HG03469 (cell line): Measurements from ENCODE around the gene SHISA6.

Source experiments
- ATAC-seq: cut with Tn5 transposase; IDR thresholded peaks from one replicate; pipeline ENCODE4 v1.9.1; 2021; ENCODE audit warnings: mild to moderate bottlenecking, moderate library complexity, moderate number of reproducible peaks; ENCODE audit not compliant: unreplicated experiment

Gene SHISA6

DNA sequence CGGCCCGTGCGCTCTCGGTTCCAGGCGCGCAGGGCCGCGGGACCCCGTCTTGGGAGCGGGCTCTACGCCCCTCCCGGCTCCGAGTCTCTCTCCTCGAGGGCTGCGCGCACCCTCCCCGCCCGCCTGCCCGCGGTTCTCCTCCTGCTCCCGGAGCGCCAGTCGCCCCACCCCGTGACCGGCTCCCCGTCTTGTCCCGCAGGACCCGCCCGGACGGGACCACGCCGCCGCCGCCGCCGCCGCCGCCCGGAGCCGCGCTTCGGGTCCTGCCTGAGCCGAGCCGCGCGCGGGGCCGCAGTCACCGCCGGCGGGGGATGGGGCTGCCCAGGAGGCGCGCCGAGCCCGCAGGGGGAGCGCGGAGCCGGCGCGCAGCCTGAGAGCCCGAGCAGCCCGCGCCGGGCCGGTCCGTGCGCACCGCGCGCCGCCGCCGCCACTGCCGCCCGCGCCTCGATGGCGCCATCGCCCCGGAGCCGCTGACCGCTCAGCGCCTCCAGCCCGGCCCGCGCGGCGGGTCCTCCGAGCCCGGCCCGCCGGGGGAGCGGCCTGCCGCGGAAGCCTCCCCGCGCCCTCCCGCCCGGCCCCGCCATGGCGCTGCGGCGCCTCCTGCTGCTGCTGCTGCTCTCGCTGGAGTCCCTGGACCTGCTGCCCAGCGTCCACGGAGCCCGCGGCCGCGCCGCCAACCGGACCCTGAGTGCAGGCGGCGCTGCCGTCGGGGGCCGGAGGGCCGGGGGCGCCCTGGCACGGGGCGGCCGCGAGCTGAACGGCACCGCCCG is at the start of gene SHISA6:
SHISA6 (plus strand) TSS at position 373 of the 770 bp plus-strand sequence.
- ATAC-seq, result no peak

DNA sequence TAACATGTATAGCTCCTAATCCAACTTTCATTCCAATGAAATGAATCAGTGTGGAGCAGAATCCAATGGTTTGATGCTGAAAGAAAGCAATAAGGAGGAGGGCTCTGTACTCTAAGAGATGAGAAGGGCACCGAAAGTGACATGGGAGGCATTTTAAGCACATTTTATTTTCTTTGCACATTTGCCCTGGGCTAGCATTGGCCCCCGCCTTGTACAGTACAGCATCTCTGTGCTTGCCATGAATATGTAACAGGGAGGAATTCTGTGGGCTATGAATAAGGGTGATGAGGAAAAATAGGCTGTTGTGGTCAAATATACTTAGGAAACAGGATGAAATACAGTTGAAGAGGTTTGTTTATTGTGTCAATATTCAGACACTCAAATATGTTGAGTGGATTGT is 45.2 kb upstream of the SHISA6 start:
- no peak for ATAC-seq

DNA sequence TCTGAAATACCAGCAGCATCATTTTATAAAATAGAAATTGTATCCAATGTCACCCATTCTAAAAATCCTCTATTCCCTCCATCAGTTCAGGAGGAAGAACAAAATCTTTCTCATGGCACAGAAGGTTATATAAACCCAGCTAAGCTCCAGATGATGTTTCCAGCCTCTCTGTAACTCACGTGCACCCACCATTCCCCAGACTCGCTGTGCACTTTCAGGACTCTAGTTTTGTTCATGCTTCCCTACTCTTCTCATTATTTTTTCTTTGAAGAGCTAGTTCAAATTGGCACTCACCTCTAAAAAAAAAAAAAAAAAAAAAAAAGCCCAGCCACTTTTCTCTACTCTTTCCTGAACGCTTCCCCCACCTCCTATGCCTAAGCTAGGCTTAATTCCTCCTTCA is 36.0 kb upstream of the SHISA6 start:
- ATAC-seq, result no peak

DNA sequence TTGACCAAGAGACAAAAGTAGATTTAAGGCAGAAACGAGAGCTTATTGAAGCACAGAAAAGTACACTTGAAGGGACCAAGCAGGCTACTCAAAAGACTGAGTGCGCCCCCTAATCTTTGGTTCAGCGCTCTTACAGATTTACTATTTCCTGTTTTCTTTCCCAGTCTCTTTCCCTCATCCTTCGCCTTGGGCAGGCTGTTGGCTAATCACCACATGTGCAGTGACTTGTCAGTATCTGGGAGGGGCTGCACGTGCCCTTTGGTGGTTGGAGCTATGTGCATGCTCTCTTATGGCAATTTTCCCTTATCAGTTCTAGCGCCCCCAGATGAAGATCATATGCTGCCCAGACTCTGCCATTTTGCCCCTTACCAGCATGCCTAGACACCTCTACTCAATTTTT is 35.4 kb upstream of the SHISA6 start:
- no peak for ATAC-seq

DNA sequence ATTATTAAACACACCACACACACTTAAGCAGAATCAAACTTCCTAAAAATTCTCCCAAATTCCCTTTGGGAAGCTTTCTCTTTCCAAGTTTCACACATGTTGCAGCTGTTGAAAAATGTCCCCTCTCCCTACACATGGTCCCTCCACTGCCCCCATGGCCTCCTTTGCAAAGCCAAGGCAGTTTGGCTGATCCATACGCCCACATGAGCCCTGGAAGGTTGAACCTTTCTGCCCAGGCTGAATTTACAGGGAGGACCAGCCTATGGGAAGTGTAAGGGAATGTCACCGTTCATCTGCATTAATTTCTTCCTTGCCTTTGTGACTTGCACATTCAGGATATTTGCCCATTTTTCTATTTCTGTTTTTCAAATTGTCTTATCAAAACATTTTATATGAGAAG is 31.1 kb upstream of the SHISA6 start:
- ATAC-seq, result no peak

DNA sequence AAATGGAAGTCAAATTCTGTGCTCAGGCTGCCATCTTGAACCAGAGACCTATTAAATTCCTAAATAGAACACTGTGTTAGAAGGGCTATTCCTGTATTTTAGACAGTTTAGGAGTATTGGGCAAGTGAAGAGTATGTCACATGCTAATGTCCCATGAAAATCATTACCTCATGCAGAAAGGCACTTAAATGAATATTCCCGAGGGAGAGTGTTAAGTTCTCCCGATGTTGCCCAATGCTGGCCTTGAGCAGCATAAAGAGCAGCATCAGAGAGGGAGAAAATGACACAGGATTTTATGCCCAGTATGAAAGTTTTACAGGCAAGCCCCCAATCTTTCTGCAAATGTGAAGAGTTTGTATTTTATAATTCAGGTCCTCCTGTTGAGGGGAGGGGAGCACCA is 28.2 kb upstream of the SHISA6 start:
- ATAC-seq, result no peak

DNA sequence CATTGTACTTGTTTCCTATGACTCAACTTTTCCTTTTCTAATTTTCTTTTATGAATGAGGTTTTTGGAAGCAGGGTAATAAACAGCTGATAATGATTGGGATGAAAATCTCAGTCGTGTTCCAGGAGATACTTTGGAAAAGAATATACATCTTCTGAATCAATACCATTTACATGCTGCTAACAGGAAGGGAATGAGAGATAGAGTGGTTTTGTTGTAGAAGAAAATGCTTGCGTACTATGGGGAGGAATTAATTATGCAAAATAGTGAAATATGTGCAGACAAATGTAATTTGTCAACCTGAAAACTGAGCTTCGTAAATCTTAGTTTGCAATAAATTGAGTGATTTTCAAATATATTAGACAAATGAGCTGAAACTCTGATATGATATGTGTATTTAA is 24.0 kb upstream of the SHISA6 start:
- ATAC-seq, result no peak

DNA sequence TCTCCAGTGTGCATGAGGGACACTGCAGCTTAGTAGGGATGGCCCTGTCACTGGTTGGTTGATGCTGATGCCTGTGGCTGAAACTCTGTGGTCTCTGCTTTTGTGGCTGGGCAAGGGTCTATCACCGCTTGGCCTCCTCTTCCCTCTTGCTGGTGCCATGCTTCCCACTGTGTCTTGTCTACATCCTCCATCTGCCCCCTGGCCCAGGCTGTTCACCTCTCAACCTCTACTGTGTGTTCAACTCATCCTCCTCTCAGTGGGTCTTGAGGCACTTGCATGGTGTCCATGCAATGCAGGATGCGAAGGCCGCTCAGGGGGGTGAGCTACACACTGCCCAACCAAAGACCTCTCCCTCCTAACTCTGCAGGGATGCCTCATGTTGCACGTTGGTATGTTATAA is 19.8 kb upstream of the SHISA6 start:
- ATAC-seq, result no peak

DNA sequence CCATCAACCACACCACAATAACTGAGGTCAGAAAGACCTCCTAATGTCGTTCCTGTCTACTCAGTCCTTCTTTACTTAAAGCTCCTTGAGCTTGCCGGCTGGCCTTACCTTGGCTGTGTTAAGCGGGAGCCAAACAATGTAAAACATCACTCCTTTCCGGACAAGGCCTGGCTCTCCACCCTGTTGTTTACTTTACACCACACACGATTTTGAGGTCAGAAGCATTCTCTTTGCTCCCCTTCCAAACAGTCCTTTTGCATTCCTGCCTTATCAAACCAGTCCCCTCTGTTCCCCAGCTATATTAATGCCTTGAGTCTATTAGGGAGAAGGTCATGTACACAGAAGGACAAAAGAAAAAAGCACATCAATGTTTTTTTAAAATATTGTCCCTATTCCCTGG is 19.3 kb upstream of the SHISA6 start:
- no peak for ATAC-seq

DNA sequence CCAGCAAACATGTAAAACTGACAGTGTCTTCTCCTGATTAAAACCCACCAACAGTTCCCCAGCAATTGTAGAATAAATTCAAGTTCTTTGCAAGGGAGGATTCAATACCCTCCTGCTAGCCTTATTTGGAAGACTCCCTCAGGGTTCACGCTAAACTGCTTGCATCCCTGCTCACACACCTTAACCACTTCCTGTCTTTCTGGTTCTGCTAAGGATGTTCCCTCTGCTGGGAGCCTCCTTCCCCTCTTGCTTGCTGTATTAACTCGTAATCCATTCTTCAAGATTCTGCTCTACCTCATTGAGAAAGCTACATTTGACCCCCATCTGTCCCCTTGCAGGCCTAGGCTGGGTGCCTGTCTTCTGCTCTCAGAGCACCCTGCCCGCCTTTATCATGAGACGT is 2.3 kb upstream of the SHISA6 start:
- no peak for ATAC-seq

DNA sequence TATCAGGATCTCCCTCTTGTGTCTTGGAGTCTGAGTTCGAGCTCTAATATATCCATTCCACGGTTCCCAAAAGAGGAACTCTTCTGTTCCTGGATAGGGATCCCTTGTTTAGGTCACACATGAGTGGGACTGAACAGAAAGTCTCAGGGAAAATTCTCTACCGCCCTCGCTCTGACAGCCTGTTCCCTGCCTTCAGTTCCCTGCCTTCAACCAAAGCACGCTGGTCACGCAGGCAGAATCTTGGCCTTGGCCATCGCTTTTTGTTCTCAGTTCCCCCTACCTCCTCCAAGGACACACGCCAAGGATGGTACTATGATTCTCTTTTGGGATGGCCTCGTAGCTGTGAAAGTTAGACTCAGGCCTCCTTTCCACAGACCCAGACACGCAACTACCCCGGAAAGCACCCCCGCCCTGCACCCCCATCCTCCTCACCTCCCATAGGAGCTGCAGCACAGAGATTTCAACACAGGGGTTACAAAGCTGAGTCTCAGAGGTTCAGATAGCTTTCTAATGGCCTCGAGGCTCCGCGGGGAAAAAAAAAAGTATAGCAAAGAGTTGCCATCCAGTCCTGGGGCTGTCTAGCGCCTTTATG is 1.5 kb upstream of the SHISA6 start:
- no peak for ATAC-seq

DNA sequence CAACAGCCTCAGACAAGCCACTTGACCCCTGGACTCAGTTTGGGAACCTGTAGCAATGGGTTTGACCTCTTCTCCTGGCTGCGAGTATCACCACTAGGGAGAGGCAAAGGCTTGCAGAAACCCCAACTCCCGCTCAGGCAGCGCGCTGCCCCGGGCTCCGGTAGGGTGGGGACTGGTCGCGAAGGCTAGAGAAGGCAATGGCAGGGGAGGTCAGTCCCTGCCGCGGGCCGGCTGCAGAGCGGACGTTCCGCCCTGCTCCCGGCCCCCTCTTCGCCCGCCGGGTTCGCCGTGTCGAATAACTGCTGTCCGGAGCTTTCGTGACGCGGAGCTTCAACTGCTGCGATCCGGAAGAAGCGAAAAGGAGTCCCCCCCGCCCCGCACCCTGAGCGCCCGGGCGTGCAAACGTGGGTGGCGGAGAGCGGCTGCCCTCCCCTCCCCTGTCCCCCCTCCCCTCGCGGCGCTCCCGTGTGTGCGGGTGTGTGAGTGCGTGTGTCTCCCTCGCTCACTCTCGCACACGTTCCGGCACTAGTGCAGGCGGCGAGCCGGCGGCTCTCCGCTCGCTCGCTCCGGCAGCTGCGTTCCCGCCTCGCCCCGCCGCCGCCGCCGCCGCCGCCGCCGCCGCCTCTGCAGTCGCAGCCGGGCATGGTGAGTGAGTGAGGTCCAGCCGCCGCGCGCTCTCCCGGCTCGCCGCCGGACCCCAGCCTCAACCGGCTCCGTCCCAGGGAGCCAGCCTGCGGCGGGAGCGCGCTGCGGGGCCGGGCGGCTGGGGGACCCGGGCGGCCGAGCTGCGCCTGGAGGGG is 772 bp upstream of the SHISA6 start:
- no peak for ATAC-seq

DNA sequence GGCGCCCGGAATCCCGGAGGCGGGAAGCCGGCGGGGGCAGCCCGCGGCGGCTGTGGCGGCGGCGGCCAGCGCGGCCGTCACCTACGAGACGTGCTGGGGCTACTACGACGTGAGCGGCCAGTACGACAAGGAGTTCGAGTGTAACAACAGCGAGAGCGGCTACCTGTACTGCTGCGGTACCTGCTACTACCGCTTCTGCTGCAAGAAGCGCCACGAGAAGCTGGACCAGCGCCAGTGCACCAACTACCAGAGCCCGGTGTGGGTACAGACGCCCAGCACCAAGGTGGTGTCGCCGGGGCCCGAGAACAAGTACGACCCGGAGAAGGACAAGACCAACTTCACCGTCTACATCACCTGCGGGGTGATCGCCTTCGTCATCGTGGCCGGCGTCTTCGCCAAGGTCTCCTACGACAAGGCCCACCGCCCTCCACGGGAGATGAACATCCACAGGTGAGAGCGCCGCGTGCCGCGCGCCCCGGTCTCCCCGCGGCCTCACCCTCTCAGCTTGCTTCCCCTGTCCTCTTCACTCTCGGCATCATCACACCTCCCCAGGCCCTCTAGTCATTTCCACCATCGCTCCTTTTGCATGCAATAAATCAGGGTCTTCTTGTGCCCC is 706 bp downstream of the SHISA6 start:
- ATAC-seq, result no peak

DNA sequence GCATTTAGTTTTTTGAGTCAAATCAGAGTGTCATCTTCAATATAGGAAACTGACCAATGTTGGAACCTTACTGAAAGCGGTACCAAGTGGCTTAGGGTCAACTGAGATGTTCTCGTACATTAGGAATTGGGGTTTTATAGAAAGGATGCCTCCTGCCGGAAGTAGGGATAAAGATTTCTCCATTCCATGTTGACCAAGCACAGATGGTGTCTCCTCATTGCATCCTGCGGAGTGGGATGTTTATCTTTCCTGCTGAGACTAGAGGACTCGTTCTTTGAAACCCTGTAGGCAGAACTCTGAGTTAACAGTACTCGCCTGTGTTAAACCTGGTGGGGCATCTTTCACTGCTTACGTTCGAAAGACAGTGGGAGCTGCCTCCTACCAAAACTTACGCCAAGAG is 1.4 kb downstream of the SHISA6 start:
- no peak for ATAC-seq

DNA sequence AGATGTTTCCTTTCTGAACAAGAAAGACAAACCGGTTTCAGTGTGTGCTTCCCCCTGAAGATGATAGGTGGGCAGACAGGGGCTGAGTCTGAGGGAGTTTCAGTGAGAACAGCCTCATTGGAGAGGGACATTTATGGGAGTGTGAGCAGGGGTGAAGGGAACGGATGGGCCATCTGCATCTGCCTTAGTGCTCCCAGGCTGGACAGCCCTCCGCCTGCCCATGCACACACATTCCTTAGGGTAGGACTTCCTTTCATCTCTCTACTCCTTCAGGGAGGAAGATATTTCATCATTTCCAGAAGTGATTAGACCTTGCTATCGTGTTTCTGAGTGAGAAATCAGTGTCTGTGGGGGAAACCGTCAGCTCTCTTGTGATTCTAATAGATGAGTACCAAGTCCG is 3.8 kb downstream of the SHISA6 start:
- no peak for ATAC-seq

DNA sequence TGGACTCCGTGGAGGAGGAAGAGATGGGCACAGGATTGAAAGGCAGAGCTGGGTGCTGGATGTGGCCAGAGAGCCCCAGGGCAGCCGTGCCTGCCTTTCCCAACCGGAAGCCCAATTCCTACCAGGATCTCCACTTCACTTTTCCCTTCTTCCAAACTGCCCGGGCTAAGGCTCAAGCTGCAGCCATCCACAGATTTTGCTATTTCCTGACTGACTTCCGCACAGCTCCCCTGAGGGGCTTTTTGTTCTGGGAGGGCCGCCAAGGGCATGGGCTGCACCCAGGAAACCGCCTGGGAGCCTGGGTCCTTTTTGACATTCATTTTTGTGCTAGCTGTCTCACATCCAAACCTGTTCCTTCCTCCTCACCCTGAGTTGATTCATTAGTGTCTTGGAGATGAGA is 4.2 kb downstream of the SHISA6 start:
- ATAC-seq, result no peak

DNA sequence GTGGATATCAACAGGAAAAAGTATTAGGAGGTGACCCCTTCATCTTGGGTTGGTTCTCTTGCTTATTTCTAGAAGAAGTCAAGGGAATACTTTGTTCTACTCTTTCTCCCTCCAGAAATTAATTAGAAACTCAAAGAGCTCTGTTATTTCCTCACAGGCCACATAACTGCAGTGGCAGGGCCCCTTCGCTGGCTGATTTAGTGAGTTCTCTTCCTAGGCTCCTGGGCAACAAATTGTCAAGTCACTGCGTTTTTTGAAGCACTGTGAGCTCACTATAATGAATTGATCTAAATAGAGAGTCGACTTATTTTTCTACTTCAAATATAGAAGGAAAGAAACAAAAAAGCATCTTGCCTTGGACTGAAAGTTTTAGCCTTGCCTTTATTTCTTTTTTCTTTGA is 4.8 kb downstream of the SHISA6 start:
- no peak for ATAC-seq

DNA sequence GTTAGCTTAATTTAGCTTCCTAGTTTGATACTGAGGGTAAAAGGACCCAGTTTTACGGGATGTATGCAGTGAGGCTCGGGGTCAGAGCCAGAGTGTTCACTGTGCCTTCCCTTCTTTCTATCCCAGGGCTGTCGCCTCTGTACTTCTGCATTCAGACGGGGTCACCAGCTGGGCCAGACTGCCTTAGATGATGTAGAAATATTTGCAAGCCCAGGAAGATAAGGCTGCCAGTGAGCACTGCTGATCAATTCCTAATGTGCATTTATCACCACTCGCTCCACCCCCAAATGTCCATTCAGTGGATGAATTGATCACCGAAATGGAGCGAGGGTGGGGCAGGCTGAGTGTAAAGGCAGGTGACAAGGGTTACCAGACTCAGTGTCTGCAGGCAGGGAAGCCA is 9.1 kb downstream of the SHISA6 start:
- ATAC-seq, result no peak

DNA sequence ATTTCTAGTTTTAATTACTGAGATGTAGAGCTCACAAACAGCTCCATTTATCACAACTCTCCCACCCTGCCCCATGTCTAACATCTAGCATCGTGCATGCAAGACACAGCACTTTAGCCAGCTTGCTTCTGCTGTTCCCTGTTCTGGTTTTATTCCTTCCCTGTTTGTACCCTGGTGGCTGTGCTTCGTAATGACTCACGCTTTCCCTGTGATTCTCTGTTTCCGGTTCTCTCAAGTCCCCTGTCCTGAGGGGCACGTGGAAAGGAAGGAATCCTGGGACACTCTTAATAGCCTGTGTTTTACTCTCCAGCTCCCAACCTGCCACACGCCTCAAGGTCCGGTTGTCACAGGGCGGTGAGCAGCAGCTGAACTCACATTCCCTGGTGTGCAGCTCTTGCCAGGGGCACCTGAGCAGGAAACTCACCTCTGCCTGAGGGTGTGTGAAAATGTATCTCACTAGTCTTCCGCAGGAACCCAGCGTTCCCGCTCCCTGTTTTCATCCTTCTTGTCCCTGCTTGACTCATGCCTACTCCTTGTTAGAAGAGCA is 10.6 kb downstream of the SHISA6 start:
- ATAC-seq, result no peak

DNA sequence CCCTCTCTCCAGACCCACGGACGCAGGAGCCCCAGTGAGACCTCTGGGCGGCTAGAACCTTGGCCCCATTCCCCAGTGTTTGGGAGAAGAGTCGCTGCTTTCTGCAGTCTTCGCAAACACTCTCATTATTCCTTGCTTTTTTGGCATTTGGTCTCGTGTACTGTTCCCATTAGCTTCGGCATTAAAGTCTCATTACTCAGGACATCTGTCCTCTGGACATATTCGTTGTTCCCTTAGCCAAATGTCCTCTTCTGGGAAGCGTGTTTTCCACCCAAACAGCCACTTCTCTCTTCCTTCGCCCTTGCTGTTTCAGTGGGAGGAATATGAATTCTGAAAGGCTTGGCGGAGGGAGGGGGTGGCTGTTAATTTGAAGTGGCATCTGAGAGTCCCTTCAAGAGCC is 11.1 kb downstream of the SHISA6 start:
- no peak for ATAC-seq

DNA sequence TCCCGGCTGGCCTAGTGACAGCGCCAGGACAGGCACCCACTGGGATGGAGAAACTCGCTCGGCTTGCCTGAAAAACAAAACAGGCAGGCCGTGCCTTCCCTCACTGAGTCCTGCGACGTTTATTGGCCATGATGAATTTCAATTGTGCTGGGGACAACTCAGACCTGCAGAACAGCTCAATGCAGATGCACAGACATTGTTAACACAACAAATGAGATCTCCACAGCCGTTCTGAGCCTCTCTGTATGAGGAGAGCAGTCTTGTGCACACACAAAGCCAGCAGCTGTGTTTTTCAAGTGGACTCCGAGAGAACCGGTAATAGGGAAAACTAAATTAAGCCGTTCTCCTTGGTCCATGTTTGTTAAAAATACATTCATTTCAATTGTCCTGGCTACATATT is 15.9 kb downstream of the SHISA6 start:
- ATAC-seq, result no peak
